Caco-2 (cell line): ENCODE data around the gene CT47A1. TPM values are rescaled to one million over a fixed set of nuclear protein-coding genes. Genes with fewer than 3 reads are reported as not detected.
"Not testable (repeated sequence)": the region's sequence is repeated elsewhere in the genome, so short reads cannot be mapped to it uniquely, and the experiment has no call there.

Experiments
- BruUV-seq: library from RNA; stranded (reverse); fragments of 400-500 nt; replicated peaks from 2 replicates; lab custom pipeline; 2021; lab: Mats Ljungman, UMichigan
- CTCF ChIA-PET: fragments of 300-600 bp; sonication (Branson Sonifier 250); formaldehyde crosslinking; loops from one replicate; lab custom pipeline; 2022; ENCODE audit warnings: antibody characterized with exemption; lab: Charles Lee
- POLR2A ChIA-PET: fragments of 300-600 bp; sonication (Branson Sonifier 250); formaldehyde crosslinking; loops from one replicate; lab custom pipeline; 2022; ENCODE audit warnings: antibody characterized with exemption; lab: Charles Lee
- DNase-seq, 2 experiments: peaks; one replicate each; pipeline versions ENCODE4 v3.0.0 to v3.0.0-alpha.2; 2020 to 2022
- H3K27me3 ChIP-seq: replicated peaks from 2 replicates; pipeline ENCODE4 v1.6.0; 2011; ENCODE audit warnings: low read length; ENCODE audit not compliant: control insufficient read depth, insufficient read depth
- H3K36me3 ChIP-seq: 2 replicates; pipeline ENCODE4 v1.5.1; 2011; ENCODE audit warnings: low read length; ENCODE audit not compliant: control insufficient read depth, insufficient read depth
- H3K4me1 ChIP-seq: fragments of 250-450 bp; sonication (Bioruptor Pico); 2 replicates; pipeline ENCODE4 v1.5.1; 2020; ENCODE audit warnings: mild to moderate bottlenecking
- H3K4me3 ChIP-seq: 2 replicates; pipeline ENCODE4 v1.5.1; 2011; ENCODE audit warnings: low read depth, mild to moderate bottlenecking, control low read depth, low read length
- H3K9me3 ChIP-seq: fragments of 250-450 bp; sonication (Bioruptor Pico); 2 replicates; pipeline ENCODE4 v1.5.1; 2020; ENCODE audit warnings: mild to moderate bottlenecking, moderate library complexity
- H3K27ac Mint-ChIP-seq: one replicate; pipeline ENCODE4 v1.8.0; 2022; ENCODE audit warnings: mixed read lengths; ENCODE audit not compliant: unreplicated experiment
- H3K27me3 Mint-ChIP-seq: one replicate; pipeline ENCODE4 v1.8.0; 2022; ENCODE audit warnings: mixed read lengths; ENCODE audit not compliant: insufficient read depth, unreplicated experiment
- H3K36me3 Mint-ChIP-seq: one replicate; pipeline ENCODE4 v1.8.0; 2022; ENCODE audit warnings: mild to moderate bottlenecking, mixed read lengths; ENCODE audit not compliant: insufficient read depth, unreplicated experiment
- H3K4me1 Mint-ChIP-seq: one replicate; pipeline ENCODE4 v1.8.0; 2022; ENCODE audit warnings: low read depth, mixed read lengths; ENCODE audit not compliant: unreplicated experiment
- H3K4me3 Mint-ChIP-seq: one replicate; pipeline ENCODE4 v1.8.0; 2022; ENCODE audit warnings: mild to moderate bottlenecking, moderate library complexity, mixed read lengths; ENCODE audit not compliant: unreplicated experiment
- H3K9me3 Mint-ChIP-seq: one replicate; pipeline ENCODE4 v1.8.0; 2022; ENCODE audit warnings: mixed read lengths; ENCODE audit not compliant: unreplicated experiment
- CTCF ChIP-seq, 2 experiments: fragments of 200-600 bp in 1 of 2; IDR thresholded peaks; 1 replicate in 1 of 2; 2 replicates in 1 of 2; pipeline versions ENCODE4 v1.5.1 to v1.8.0; 2011 to 2022; ENCODE audit warnings: antibody characterized with exemption in 1 of 2, control low read depth in 1 of 2, inconsistent platforms in 1 of 2, low read depth in 1 of 2, low read length in 1 of 2, mild to moderate bottlenecking in 1 of 2, moderate library complexity in 1 of 2; ENCODE audit not compliant: insufficient read depth in 1 of 2, severe bottlenecking in 1 of 2, unreplicated experiment in 1 of 2
- intact Hi-C: fragments of 100-400 bp; cut with micrococcal nuclease; formaldehyde crosslinking; loops from one replicate; pipeline ENCODE4 v1.10.0; 2022; ENCODE audit not compliant: unreplicated experiment
- total RNA-seq: library from RNA; stranded (reverse); gene quantifications from 2 replicates; pipeline ENCODE4 v1.2.3, GENCODE V29; 2022

Gene CT47A1
- total RNA-seq, 1 experiment from 2014 or later: not detected

DNA sequence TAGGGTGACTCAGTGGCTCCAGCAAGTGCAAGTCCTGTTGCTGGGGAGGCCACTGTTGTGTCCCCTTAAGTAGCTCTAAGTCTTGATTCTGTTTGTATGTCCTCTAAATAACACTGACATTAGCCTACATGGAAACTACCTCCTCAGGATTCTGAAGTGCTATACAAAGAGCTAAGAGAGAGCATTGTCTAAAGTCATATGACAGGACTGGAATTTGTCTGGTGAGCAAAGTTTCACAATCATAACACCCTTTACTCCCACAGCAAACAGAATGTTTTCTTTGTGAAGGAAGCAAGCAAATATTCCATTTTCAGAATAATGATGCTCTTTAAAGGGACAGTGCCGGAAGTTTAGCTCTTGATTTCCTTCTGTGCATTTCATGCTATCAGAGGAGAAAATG, 23.4 kb upstream of the CT47A1 start:
- TF ChIP-seq CTCF (IDR thresholded peaks at IDR 0.05; ENCODE audit: insufficient read depth in 1 of 2, low read depth in 1 of 2, low read length in 1 of 2, severe bottlenecking in 1 of 2, unreplicated experiment in 1 of 2): no peak
- no TSS peak for BruUV-seq
- ChIA-PET CTCF (no interaction called here), POLR2A (no interaction called here)
- no peaks in the 10 kb centered on the region for H3K9me3 ChIP-seq
- DNase-seq: peak in 1 of 2 experiments; percentile 3
- Mint-ChIP-seq H3K4me3 (no peak overlapping the region), H3K36me3 (no peaks in the 10 kb centered on the region), H3K27me3 (no peaks in the 10 kb centered on the region), H3K27ac (no peak overlapping the region), H3K4me1 (no peaks in the 10 kb centered on the region), H3K9me3 (no peaks in the 10 kb centered on the region)
- H3K27me3 ChIP-seq: no peaks in the 10 kb centered on the region
- H3K4me3 ChIP-seq: no peak overlapping the region
- no peaks in the 10 kb centered on the region for H3K4me1 ChIP-seq
- intact Hi-C loops: no loop called here
- no peaks in the 10 kb centered on the region for H3K36me3 ChIP-seq

GRCh38 chrX:121000589-121000988, 15.0 kb upstream of the CT47A1 start:
- peak; percentile 21 to 26 for TF ChIP-seq CTCF (IDR thresholded peaks at IDR 0.05; ENCODE audit: insufficient read depth in 1 of 2, low read depth in 1 of 2, low read length in 1 of 2, severe bottlenecking in 1 of 2, unreplicated experiment in 1 of 2)
- H3K36me3 ChIP-seq: no peaks in the 10 kb centered on the region
- H3K4me1 Mint-ChIP-seq: no peaks in the 10 kb centered on the region
- no peak overlapping the region for H3K4me3 ChIP-seq
- H3K9me3 Mint-ChIP-seq: no peaks in the 10 kb centered on the region
- intact Hi-C loops: loop anchor here (1.0 kb wide), 1 partner anchor 308 kb away; no protein-coding TSS in a partner anchor
- H3K27ac Mint-ChIP-seq: no peak overlapping the region
- H3K27me3 ChIP-seq: no peaks in the 10 kb centered on the region
- no peaks in the 10 kb centered on the region for H3K9me3 ChIP-seq
- BruUV-seq: no TSS peak
- no peaks in the 10 kb centered on the region for H3K4me1 ChIP-seq
- H3K27me3 Mint-ChIP-seq: no peaks in the 10 kb centered on the region
- POLR2A ChIA-PET: no interaction called here
- no peak overlapping the region for H3K4me3 Mint-ChIP-seq
- no peaks in the 10 kb centered on the region for H3K36me3 Mint-ChIP-seq
- DNase-seq: peak in 1 of 2 experiments; percentile 13
- CTCF ChIA-PET: no interaction called here

DNA sequence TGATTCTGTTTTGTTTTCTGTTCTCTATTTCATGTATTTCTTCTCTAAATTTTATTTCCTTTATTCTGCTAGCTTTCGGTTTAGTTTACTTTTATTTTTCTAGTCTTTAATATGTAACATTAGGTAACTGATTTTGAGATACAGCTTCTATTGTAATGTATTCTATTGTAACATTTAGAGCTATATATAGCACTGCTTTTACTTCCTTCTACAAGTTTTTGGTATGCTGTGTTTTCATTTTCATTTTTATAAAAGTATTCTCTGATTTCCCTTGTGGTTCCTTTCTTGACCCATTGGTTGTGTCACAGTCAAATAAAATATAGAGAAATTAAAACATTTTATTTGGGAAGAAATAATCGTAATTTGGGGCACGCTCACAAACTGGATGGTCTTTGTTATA, 13.9 kb upstream of the CT47A1 start:
- DNase-seq: no peak
- no peak for TF ChIP-seq CTCF (IDR thresholded peaks at IDR 0.05; ENCODE audit: insufficient read depth in 1 of 2, low read depth in 1 of 2, low read length in 1 of 2, severe bottlenecking in 1 of 2, unreplicated experiment in 1 of 2)
- Histone ChIP-seq H3K9me3 (no peaks in the 10 kb centered on the region), H3K36me3 (no peaks in the 10 kb centered on the region), H3K27me3 (no peaks in the 10 kb centered on the region), H3K4me3 (no peak overlapping the region), H3K4me1 (no peaks in the 10 kb centered on the region)
- ChIA-PET CTCF (no interaction called here), POLR2A (no interaction called here)
- Mint-ChIP-seq H3K27me3 (no peaks in the 10 kb centered on the region), H3K36me3 (no peaks in the 10 kb centered on the region), H3K4me3 (no peak overlapping the region), H3K27ac (no peak overlapping the region), H3K9me3 (no peaks in the 10 kb centered on the region), H3K4me1 (no peaks in the 10 kb centered on the region)
- intact Hi-C loops: no loop called here
- BruUV-seq: no TSS peak

GRCh38 chrX:120956500-120956899, 29.1 kb downstream of the CT47A1 start, which contains the start of gene CT47A7:
Gene CT47A7 (minus strand): TSS chrX:120956600. CDS start chrX:120956345, 255 bp downstream.
- H3K9me3 ChIP-seq, POLR2A ChIA-PET, CTCF ChIA-PET, DNase-seq, intact Hi-C loops, BruUV-seq, H3K27me3 ChIP-seq, H3K4me3 ChIP-seq, H3K4me1 Mint-ChIP-seq, H3K27ac Mint-ChIP-seq, H3K36me3 ChIP-seq, H3K27me3 Mint-ChIP-seq, H3K4me3 Mint-ChIP-seq, H3K36me3 Mint-ChIP-seq, H3K4me1 ChIP-seq, H3K9me3 Mint-ChIP-seq: not testable (repeated sequence)
